Neural progenitor cell (in vitro differentiated cells): ENCODE data around the gene ABCA8. TPM values are rescaled to one million over a fixed set of nuclear protein-coding genes. Genes with fewer than 3 reads are reported as not detected.

Source experiments
- DNase-seq: peaks from one replicate; pipeline ENCODE4 v3.0.0-alpha.2; 2016; ENCODE audit warnings: low spot score
- H2AFZ ChIP-seq: fragments of 200-600 bp; sonication (generic); replicated peaks from 2 replicates; pipeline ENCODE4 v1.6.1; 2016; ENCODE audit warnings: antibody characterized with exemption
- H3F3A ChIP-seq: fragments of 200-600 bp; sonication (generic); 2 replicates; pipeline ENCODE4 v1.6.1; 2016; ENCODE audit warnings: antibody characterized with exemption, low read depth
- H3K27ac ChIP-seq: fragments of 200-600 bp; sonication (generic); 2 replicates; pipeline ENCODE4 v1.5.1; 2016; ENCODE audit warnings: mild to moderate bottlenecking
- H3K27me3 ChIP-seq: fragments of 200-600 bp; sonication (generic); 2 replicates; pipeline ENCODE4 v1.6.1; 2016; ENCODE audit warnings: mild to moderate bottlenecking, moderate library complexity
- H3K36me3 ChIP-seq: fragments of 200-600 bp; sonication (generic); 2 replicates; pipeline ENCODE4 v1.5.1; 2016
- H3K4me1 ChIP-seq: fragments of 200-600 bp; sonication (generic); 2 replicates; pipeline ENCODE4 v1.6.1; 2016; ENCODE audit warnings: mixed run types
- H3K4me2 ChIP-seq: fragments of 200-600 bp; sonication (generic); 2 replicates; pipeline ENCODE4 v1.6.1; 2016
- H3K4me3 ChIP-seq: fragments of 200-600 bp; sonication (generic); 2 replicates; pipeline ENCODE4 v1.5.1; 2016
- H3K79me2 ChIP-seq: fragments of 200-600 bp; sonication (generic); 2 replicates; pipeline ENCODE4 v1.6.1; 2016; ENCODE audit warnings: low read depth
- H3K9ac ChIP-seq: fragments of 200-600 bp; sonication (generic); 2 replicates; pipeline ENCODE4 v1.6.1; 2016
- H3K9me3 ChIP-seq: fragments of 200-600 bp; sonication (generic); 2 replicates; pipeline ENCODE4 v1.5.1; 2016; ENCODE audit warnings: low read depth
- H4K20me1 ChIP-seq: fragments of 200-600 bp; sonication (generic); 2 replicates; pipeline ENCODE4 v1.6.1; 2016; ENCODE audit warnings: low read depth
- H3K27ac Mint-ChIP-seq: 3 replicates; pipeline ENCODE4 v1.8.0; 2021; ENCODE audit warnings: mixed read lengths
- H3K27me3 Mint-ChIP-seq: 2 replicates; pipeline ENCODE4 v1.8.0; 2022; ENCODE audit warnings: low read depth, mild to moderate bottlenecking, inconsistent platforms, moderate library complexity, mixed read lengths; ENCODE audit not compliant: insufficient read depth
- H3K36me3 Mint-ChIP-seq: 3 replicates; pipeline ENCODE4 v1.8.0; 2021; ENCODE audit warnings: mixed read lengths
- H3K4me1 Mint-ChIP-seq: 3 replicates; pipeline ENCODE4 v1.8.0; 2021; ENCODE audit warnings: mixed read lengths
- H3K4me3 Mint-ChIP-seq: 3 replicates; pipeline ENCODE4 v1.8.0; 2021; ENCODE audit warnings: mild to moderate bottlenecking, moderate library complexity, mixed read lengths
- H3K9me3 Mint-ChIP-seq: 3 replicates; pipeline ENCODE4 v1.8.0; 2020; ENCODE audit warnings: mixed read lengths
- CTCF ChIP-seq: fragments of 200-600 bp; sonication (generic); IDR thresholded peaks from 2 replicates; pipeline ENCODE4 v1.5.1; 2017; ENCODE audit warnings: antibody characterized with exemption, mild to moderate bottlenecking
- EZH2 ChIP-seq: fragments of 200-600 bp; sonication (generic); IDR thresholded peaks from 2 replicates; pipeline ENCODE4 v1.6.1; 2017; ENCODE audit warnings: antibody characterized with exemption, mild to moderate bottlenecking, moderate library complexity
- EZH2phosphoT487 ChIP-seq: fragments of 200-600 bp; sonication (generic); IDR thresholded peaks from 2 replicates; pipeline ENCODE4 v1.6.1; 2017; ENCODE audit warnings: antibody characterized with exemption
- total RNA-seq: library from RNA; depleted of rRNA; stranded (reverse); fragments of >200 nt; gene quantifications from 2 replicates; pipeline ENCODE4 v1.2.3, GENCODE V29; 2015; ENCODE audit warnings: low replicate concordance

ABCA8 gene
- total RNA-seq, 1 donor from 2014 or later, result not detected

GRCh38 chr17:68835071-68835470 lies 120.1 kb downstream of the ABCA8 start:
- H3K36me3 ChIP-seq, result no peaks in the 10 kb centered on the region
- H3K27me3 ChIP-seq, result no peaks in the 10 kb centered on the region
- Mint-ChIP-seq H3K9me3 (peaks cover 3% of the 10 kb centered on the region), H3K4me1 (no peaks in the 10 kb centered on the region), H3K27ac (no peak overlapping the region), H3K36me3 (no peaks in the 10 kb centered on the region), H3K27me3 (peaks cover 4% of the 10 kb centered on the region), H3K4me3 (no peak overlapping the region)
- no peak for DNase-seq
- no peak for TF ChIP-seq EZH2
- no peak for TF ChIP-seq CTCF
- no peak for TF ChIP-seq EZH2phosphoT487
- no peaks in the 10 kb centered on the region for H3K4me1 ChIP-seq
- H3K9ac ChIP-seq, result no peak overlapping the region
- H3K27ac ChIP-seq, result no peak overlapping the region
- no peaks in the 10 kb centered on the region for H3K9me3 ChIP-seq
- H3K4me2 ChIP-seq, result no peak overlapping the region
- H3K79me2 ChIP-seq, result no peaks in the 10 kb centered on the region
- no peaks in the 10 kb centered on the region for H4K20me1 ChIP-seq
- no peak overlapping the region for H2AFZ ChIP-seq
- no peaks in the 10 kb centered on the region for H3F3A ChIP-seq
- H3K4me3 ChIP-seq, result no peak overlapping the region

GRCh38 chr17:68834328-68834836 lies 120.8 kb downstream of the ABCA8 start:
- Histone ChIP-seq H3F3A (no peaks in the 10 kb centered on the region), H3K36me3 (no peaks in the 10 kb centered on the region), H3K9me3 (no peaks in the 10 kb centered on the region), H3K9ac (no peak overlapping the region), H3K79me2 (no peaks in the 10 kb centered on the region), H3K27me3 (no peaks in the 10 kb centered on the region), H3K4me1 (no peaks in the 10 kb centered on the region), H2AFZ (no peak overlapping the region), H3K4me3 (no peak overlapping the region), H3K4me2 (no peak overlapping the region), H4K20me1 (no peaks in the 10 kb centered on the region), H3K27ac (no peak overlapping the region)
- Mint-ChIP-seq H3K9me3 (peaks cover 5% of the 10 kb centered on the region), H3K27me3 (peaks cover 4% of the 10 kb centered on the region), H3K4me3 (no peak overlapping the region), H3K4me1 (no peaks in the 10 kb centered on the region), H3K27ac (no peak overlapping the region), H3K36me3 (no peaks in the 10 kb centered on the region)
- no peak for DNase-seq
- no peak for TF ChIP-seq CTCF
- no peak for TF ChIP-seq EZH2
- no peak for TF ChIP-seq EZH2phosphoT487

GRCh38 chr17:68832109-68832802 lies 122.9 kb downstream of the ABCA8 start:
- no peaks in the 10 kb centered on the region for H3K36me3 ChIP-seq
- no peak overlapping the region for H3K27ac Mint-ChIP-seq
- no peak for DNase-seq

More at GRCh38 chr17:68832109-68832802, 122.9 kb downstream of the ABCA8 start:
- Histone ChIP-seq H3K4me2 (no peak overlapping the region), H3F3A (no peaks in the 10 kb centered on the region), H4K20me1 (no peaks in the 10 kb centered on the region), H3K9ac (no peak overlapping the region), H3K4me1 (no peaks in the 10 kb centered on the region), H2AFZ (no peak overlapping the region), H3K27me3 (no peaks in the 10 kb centered on the region), H3K9me3 (no peaks in the 10 kb centered on the region), H3K4me3 (no peak overlapping the region), H3K27ac (no peak overlapping the region), H3K79me2 (no peaks in the 10 kb centered on the region)
- H3K4me1 Mint-ChIP-seq, result no peaks in the 10 kb centered on the region
- peaks cover 7% of the 10 kb centered on the region for H3K27me3 Mint-ChIP-seq
- TF ChIP-seq CTCF (no peak), EZH2 (no peak), EZH2phosphoT487 (no peak)
- peaks cover 3% of the 10 kb centered on the region for H3K36me3 Mint-ChIP-seq
- no peak overlapping the region for H3K4me3 Mint-ChIP-seq
- H3K9me3 Mint-ChIP-seq, result peaks cover 16% of the 10 kb centered on the region
